Measurements from ENCODE around the gene SEMA6A.
"Not testable (repeated sequence)": the region's sequence is repeated elsewhere in the genome, so short reads cannot be mapped to it uniquely, and the experiment has no call there.

SEMA6A gene

DNA sequence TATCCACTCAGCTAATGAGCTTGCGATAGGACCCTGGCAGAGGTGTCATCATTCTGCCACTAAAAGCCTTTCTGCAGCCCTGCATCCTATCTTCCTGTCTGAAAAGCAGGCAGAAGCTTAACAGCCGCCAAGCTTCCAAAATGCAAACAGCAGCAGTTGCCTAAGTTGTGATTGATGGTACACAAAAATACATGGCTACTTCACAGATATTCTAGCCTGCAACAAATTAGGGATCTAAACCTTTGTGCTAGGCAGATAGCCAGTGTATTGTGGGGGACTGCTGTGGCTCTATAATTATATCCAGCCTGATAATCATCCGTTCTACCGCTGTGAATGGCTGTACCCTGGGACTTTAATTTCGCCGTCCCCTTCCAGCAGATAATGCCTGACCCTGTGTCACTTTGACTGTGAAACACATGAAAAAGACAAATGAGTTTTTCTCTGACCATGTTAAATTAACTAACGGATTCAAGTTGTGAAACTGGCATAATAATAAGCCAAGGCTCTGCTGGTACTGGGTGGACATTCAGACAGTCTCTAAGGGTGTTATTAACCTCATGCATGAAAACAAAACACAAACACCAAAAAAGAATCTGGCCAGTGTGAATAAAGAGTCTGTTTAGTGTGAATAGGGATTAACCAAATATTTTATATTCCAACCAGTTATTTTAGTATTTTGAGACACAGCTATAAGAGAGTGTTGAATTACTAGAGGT lies 45.9 kb downstream of the SEMA6A start:
- TF ChIP-seq SUZ12 (IDR thresholded peaks at IDR 0.05; ENCODE audit: extremely low read depth, insufficient read depth, insufficient read length) (no peak), YY1 (IDR thresholded peaks at IDR 0.05; ENCODE audit: insufficient read depth, insufficient read length) (no peak), ZNF274 (IDR thresholded peaks at IDR 0.05; ENCODE audit: low read depth, low read length) (no peak)
- no peaks in the 10 kb centered on the region for H3K36me3 ChIP-seq (ENCODE audit: insufficient read depth, insufficient read length, low read length)
- DNase-seq (ENCODE audit: low read depth, low spot score): no peak
- H3K4me1 ChIP-seq (ENCODE audit: insufficient read depth, insufficient read length): no peaks in the 10 kb centered on the region
- H3K4me3 ChIP-seq (ENCODE audit: insufficient read length, low read depth): no peak overlapping the region
- H3K9me3 ChIP-seq (ENCODE audit: insufficient read depth, low read length): no peaks in the 10 kb centered on the region
- H3K27me3 ChIP-seq (ENCODE audit: insufficient read depth, insufficient read length): no peaks in the 10 kb centered on the region
- H3K9ac ChIP-seq (ENCODE audit: insufficient read length, low read depth): no peak overlapping the region

DNA sequence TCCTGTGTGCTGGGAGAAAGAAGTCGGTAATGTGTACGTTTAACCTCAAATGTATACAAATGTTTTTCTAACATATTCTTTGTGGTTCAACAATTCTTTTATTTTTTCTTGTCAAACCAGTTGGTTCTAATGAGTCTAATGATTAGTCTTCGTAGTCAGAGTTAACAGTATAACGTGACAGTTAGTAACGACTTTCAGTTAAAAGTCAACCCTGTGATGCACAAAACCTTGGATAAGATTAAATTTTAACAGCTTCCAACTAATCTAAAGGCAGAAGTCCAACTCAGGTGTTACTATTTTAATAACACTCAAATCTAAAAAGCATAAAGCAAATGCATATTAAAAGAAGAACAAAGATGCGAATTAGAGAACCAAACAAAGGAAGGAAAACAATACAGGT lies 47.0 kb downstream of the SEMA6A start:
- TF ChIP-seq ZNF274 (IDR thresholded peaks at IDR 0.05; ENCODE audit: low read depth, low read length) (no peak), SUZ12 (IDR thresholded peaks at IDR 0.05; ENCODE audit: extremely low read depth, insufficient read depth, insufficient read length) (no peak), YY1 (IDR thresholded peaks at IDR 0.05; ENCODE audit: insufficient read depth, insufficient read length) (no peak)
- Histone ChIP-seq H3K9me3 (ENCODE audit: insufficient read depth, low read length) (no peaks in the 10 kb centered on the region), H3K9ac (ENCODE audit: insufficient read length, low read depth) (no peak overlapping the region), H3K4me1 (ENCODE audit: insufficient read depth, insufficient read length) (no peaks in the 10 kb centered on the region), H3K4me3 (ENCODE audit: insufficient read length, low read depth) (no peak overlapping the region), H3K27me3 (ENCODE audit: insufficient read depth, insufficient read length) (no peaks in the 10 kb centered on the region), H3K36me3 (ENCODE audit: insufficient read depth, insufficient read length, low read length) (no peaks in the 10 kb centered on the region)
- DNase-seq (ENCODE audit: low read depth, low spot score): no peak

DNA sequence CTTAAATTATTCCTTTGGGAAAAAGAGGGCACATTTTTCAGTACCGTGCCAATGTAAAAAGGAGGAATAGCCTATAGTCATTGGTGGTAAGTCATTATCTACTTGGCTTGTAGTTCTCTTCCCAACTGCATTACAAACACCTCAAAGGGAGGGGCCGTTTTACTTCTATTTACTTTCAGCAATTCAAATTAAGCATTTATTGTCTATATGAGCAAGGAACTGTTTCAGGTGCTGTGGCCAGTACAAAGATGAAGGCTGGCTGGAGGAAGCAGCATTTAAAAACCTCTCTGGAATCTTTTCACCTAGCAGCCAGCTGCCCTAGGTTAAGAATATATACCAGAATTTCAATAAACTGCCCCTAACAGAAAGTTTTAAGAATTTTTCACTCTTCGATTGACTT lies 48.9 kb downstream of the SEMA6A start:
- TF ChIP-seq ZNF274 (IDR thresholded peaks at IDR 0.05; ENCODE audit: low read depth, low read length) (no peak), YY1 (IDR thresholded peaks at IDR 0.05; ENCODE audit: insufficient read depth, insufficient read length) (no peak), SUZ12 (IDR thresholded peaks at IDR 0.05; ENCODE audit: extremely low read depth, insufficient read depth, insufficient read length) (no peak)
- DNase-seq (ENCODE audit: low read depth, low spot score): no peak
- Histone ChIP-seq H3K9ac (ENCODE audit: insufficient read length, low read depth) (no peak overlapping the region), H3K4me3 (ENCODE audit: insufficient read length, low read depth) (no peak overlapping the region), H3K36me3 (ENCODE audit: insufficient read depth, insufficient read length, low read length) (no peaks in the 10 kb centered on the region), H3K27me3 (ENCODE audit: insufficient read depth, insufficient read length) (no peaks in the 10 kb centered on the region), H3K4me1 (ENCODE audit: insufficient read depth, insufficient read length) (no peaks in the 10 kb centered on the region), H3K9me3 (ENCODE audit: insufficient read depth, low read length) (no peaks in the 10 kb centered on the region)

DNA sequence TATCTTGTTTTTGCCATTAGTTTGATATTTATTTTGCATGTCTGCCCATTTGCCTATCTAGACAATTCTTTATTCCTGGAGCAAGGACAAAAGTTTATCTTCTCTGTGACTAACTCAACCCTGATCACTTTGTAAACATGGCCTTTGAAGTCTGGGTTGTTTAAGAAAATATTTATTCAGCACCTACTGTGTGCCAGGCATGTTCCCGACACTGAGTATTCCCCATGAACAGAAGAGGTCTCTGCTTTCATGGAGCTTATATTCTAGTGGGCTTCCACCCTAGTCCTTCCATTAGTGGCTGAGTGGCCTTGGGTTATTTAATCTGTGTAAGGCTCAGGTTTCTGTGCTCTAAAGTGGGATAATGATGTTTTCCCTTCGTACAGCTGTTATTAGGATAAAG lies 49.7 kb downstream of the SEMA6A start:
- no peak overlapping the region for H3K9ac ChIP-seq (ENCODE audit: insufficient read length, low read depth)
- no peaks in the 10 kb centered on the region for H3K4me1 ChIP-seq (ENCODE audit: insufficient read depth, insufficient read length)
- no peaks in the 10 kb centered on the region for H3K9me3 ChIP-seq (ENCODE audit: insufficient read depth, low read length)
- H3K27me3 ChIP-seq (ENCODE audit: insufficient read depth, insufficient read length): no peaks in the 10 kb centered on the region
- H3K36me3 ChIP-seq (ENCODE audit: insufficient read depth, insufficient read length, low read length): no peaks in the 10 kb centered on the region
- no peak for TF ChIP-seq ZNF274 (IDR thresholded peaks at IDR 0.05; ENCODE audit: low read depth, low read length)
- TF ChIP-seq YY1 (IDR thresholded peaks at IDR 0.05; ENCODE audit: insufficient read depth, insufficient read length): no peak
- no peak for TF ChIP-seq SUZ12 (IDR thresholded peaks at IDR 0.05; ENCODE audit: extremely low read depth, insufficient read depth, insufficient read length)
- DNase-seq (ENCODE audit: low read depth, low spot score): no peak
- no peak overlapping the region for H3K4me3 ChIP-seq (ENCODE audit: insufficient read length, low read depth)

DNA sequence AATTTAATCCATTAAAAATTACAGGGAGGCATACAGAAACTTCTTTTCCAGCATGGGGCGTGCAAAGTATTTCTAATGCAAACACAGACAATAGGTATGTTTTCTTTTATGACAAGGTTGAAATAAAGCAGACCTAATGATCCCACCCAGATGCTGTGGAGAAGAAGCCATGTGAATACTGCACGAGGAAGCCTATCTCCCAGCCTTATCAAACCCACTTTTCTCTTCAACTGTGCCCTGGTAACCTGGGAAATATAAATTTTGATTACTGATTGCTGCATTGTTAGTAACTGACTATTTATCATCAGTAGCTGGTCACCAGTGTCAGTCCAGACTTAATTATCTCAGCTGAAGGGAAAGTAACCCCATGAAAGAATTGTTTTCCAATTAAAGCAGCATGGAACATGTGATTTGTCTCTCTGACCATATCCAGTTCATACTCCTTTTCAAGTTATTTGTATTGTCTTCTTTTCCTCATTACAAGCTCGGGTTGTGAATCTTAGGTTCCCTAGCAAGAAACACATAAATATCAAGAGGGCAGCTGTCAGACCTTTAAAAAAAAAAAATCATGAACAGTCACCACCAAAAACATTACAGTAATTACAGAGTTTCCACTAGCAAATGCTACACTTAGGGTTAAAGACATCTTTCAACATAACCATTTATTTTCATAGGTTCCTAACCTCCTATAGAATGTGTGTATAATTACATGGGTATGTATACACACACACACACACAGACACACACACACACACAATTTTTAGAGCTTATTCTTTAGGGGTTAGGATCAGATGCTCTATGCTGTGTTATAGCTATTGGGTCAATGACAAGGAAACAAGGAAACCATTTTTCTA lies 50.3 kb downstream of the SEMA6A start:
- DNase-seq (ENCODE audit: low read depth, low spot score): no peak
- no peaks in the 10 kb centered on the region for H3K4me1 ChIP-seq (ENCODE audit: insufficient read depth, insufficient read length)
- H3K36me3 ChIP-seq (ENCODE audit: insufficient read depth, insufficient read length, low read length): no peaks in the 10 kb centered on the region
- H3K27me3 ChIP-seq (ENCODE audit: insufficient read depth, insufficient read length): no peaks in the 10 kb centered on the region
- no peaks in the 10 kb centered on the region for H3K9me3 ChIP-seq (ENCODE audit: insufficient read depth, low read length)
- H3K4me3 ChIP-seq (ENCODE audit: insufficient read length, low read depth): no peak overlapping the region
- TF ChIP-seq ZNF274 (IDR thresholded peaks at IDR 0.05; ENCODE audit: low read depth, low read length): no peak
- no peak for TF ChIP-seq YY1 (IDR thresholded peaks at IDR 0.05; ENCODE audit: insufficient read depth, insufficient read length)
- no peak for TF ChIP-seq SUZ12 (IDR thresholded peaks at IDR 0.05; ENCODE audit: extremely low read depth, insufficient read depth, insufficient read length)
- no peak overlapping the region for H3K9ac ChIP-seq (ENCODE audit: insufficient read length, low read depth)

DNA sequence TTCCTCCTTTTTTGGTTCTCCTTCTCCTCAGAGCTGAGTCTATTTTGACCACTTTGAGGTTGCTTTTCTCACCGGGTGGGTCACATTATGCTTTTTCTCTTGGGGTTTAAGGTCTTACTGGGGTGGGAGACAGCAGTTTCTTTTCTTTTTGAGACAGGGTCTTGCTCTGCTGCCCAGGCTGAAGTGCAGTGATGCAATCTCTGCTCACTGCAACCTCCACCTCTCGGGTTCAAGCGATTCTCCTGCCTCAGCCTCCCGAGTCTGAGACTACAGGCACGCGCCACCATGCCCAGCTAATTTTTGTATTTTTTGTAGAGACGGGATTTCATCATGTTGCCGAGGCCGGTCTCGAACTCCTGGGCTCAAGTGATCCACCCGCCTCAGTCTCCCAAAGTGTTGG lies 51.4 kb downstream of the SEMA6A start:
- not testable (repeated sequence) for H3K9ac ChIP-seq (ENCODE audit: insufficient read length, low read depth); H3K4me3 ChIP-seq (ENCODE audit: insufficient read length, low read depth); H3K9me3 ChIP-seq (ENCODE audit: insufficient read depth, low read length); H3K36me3 ChIP-seq (ENCODE audit: insufficient read depth, insufficient read length, low read length); DNase-seq (ENCODE audit: low read depth, low spot score); H3K4me1 ChIP-seq (ENCODE audit: insufficient read depth, insufficient read length); H3K27me3 ChIP-seq (ENCODE audit: insufficient read depth, insufficient read length)

DNA sequence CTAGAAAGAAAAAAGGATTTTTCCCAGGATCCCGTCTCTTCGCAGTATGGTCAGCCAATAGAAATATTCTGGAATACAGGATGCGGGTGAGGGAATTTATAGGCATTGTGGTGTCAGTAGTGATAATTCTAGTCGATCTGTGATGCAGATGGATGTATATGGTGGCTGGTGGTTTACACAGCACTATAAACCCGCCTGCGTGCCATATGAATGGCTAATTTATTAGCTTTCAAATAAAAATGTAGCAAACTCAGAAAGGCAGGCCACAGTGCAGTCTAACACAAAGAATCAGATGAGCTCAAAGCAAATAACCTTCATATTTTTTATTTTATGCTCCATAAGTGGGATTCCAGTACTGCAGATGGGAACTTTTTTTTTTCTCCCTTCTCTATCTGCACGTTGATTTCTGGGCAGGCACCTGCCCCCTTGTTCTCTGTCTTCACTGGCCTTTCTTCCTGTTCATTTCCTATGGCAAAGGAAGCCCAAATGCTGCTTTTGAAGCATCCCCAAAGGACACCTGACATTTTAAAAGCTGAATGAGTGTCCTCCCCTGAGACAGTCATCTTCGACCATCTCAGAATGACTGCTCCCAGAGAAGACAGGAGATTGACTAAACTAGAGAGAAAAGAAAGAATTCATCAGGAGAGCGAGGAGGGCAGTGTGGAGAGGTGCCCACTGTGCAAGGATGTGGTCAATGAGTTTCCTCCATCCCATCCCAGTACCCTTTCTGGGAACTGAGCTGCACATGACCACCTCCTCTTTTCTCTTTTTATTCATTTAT lies 52.1 kb downstream of the SEMA6A start:
- Histone ChIP-seq H3K4me3 (ENCODE audit: insufficient read length, low read depth) (no peak overlapping the region), H3K27me3 (ENCODE audit: insufficient read depth, insufficient read length) (no peaks in the 10 kb centered on the region), H3K9me3 (ENCODE audit: insufficient read depth, low read length) (no peaks in the 10 kb centered on the region), H3K36me3 (ENCODE audit: insufficient read depth, insufficient read length, low read length) (no peaks in the 10 kb centered on the region), H3K4me1 (ENCODE audit: insufficient read depth, insufficient read length) (no peaks in the 10 kb centered on the region), H3K9ac (ENCODE audit: insufficient read length, low read depth) (no peak overlapping the region)
- DNase-seq (ENCODE audit: low read depth, low spot score): no peak
- TF ChIP-seq ZNF274 (IDR thresholded peaks at IDR 0.05; ENCODE audit: low read depth, low read length): no peak
- no peak for TF ChIP-seq SUZ12 (IDR thresholded peaks at IDR 0.05; ENCODE audit: extremely low read depth, insufficient read depth, insufficient read length)
- no peak for TF ChIP-seq YY1 (IDR thresholded peaks at IDR 0.05; ENCODE audit: insufficient read depth, insufficient read length)
